ENCODE measurements around the gene MMP15. TPM values are rescaled to one million over a fixed set of nuclear protein-coding genes. Genes with fewer than 3 reads are reported as not detected.

The MMP15 gene
- polyA plus RNA-seq, 1 donor (not counting 4 experiments of a cell fraction or from before 2014, with no cell fraction given): 3.7 TPM

- H2AFZ ChIP-seq (ENCODE audit: control insufficient read depth, low read length): no peak overlapping the region
- no peaks in the 10 kb centered on the region for H3K27me3 ChIP-seq (ENCODE audit: control insufficient read depth, extremely low read depth, insufficient read depth, low read length)
- dilution Hi-C loops (cut with MboI; ENCODE audit: extremely low pct_ligation_motif_present, low sequenced_read_pairs): no loop called here
- DNase-seq (ENCODE audit: low read depth, low spot score) (no peak), FAIRE-seq (peak; percentile 5)
- no peaks in the 10 kb centered on the region for H3K9me1 ChIP-seq (ENCODE audit: control insufficient read depth, extremely low read depth, insufficient read depth, low read length)
- no peaks in the 10 kb centered on the region for H3K4me1 ChIP-seq (ENCODE audit: control insufficient read depth, extremely low read depth, insufficient read depth, low read length)
- no peak overlapping the region for H3K4me3 ChIP-seq (ENCODE audit: control insufficient read depth in 2 of 3, extremely low read depth in 1 of 3, insufficient read depth in 2 of 3, low read depth in 1 of 3, low read length in 3 of 3)
- no peak overlapping the region for H3K4me2 ChIP-seq (ENCODE audit: control insufficient read depth, extremely low read depth, insufficient read depth, low read depth, low read length)
- H3K9me3 ChIP-seq (ENCODE audit: control insufficient read depth, low read depth, low read length): no peaks in the 10 kb centered on the region
- H3K36me3 ChIP-seq (ENCODE audit: control insufficient read depth in 2 of 2, extremely low read depth in 1 of 2, insufficient read depth in 2 of 2, low read length in 2 of 2): peaks cover 18 to 30% of the 10 kb centered on the region in 2 experiments
- peaks cover 17% of the 10 kb centered on the region for H3K79me2 ChIP-seq (ENCODE audit: control insufficient read depth, insufficient read depth, low read length)
- no peak overlapping the region for H3K27ac ChIP-seq (ENCODE audit: control insufficient read depth, insufficient read depth, low read length)
- H3K9ac ChIP-seq (ENCODE audit: control insufficient read depth, extremely low read depth, insufficient read depth, low read length): no peak overlapping the region
- no peak for TF ChIP-seq CTCF (optimal IDR thresholded peaks at IDR 0.05 in 1 of 3, IDR thresholded peaks at IDR 0.05 in 1 of 3, conservative IDR thresholded peaks at IDR 0.05 in 1 of 3; ENCODE audit: extremely low read depth in 1 of 3, insufficient read depth in 2 of 3, low read length in 3 of 3)
- TF ChIP-seq EZH2 (IDR thresholded peaks at IDR 0.05; ENCODE audit: low read length): no peak
- no peaks in the 10 kb centered on the region for H4K20me1 ChIP-seq (ENCODE audit: control insufficient read depth, extremely low read depth, insufficient read depth, low read length)
Observed at GRCh38 chr16:58009856-58010416, 15.6 kb upstream of the MMP15 start.

GRCh38 chr16:58010886-58011285, 14.7 kb upstream of the MMP15 start:
- Histone ChIP-seq H3K27ac (ENCODE audit: control insufficient read depth, insufficient read depth, low read length) (no peak overlapping the region), H3K36me3 (ENCODE audit: control insufficient read depth in 2 of 2, extremely low read depth in 1 of 2, insufficient read depth in 2 of 2, low read length in 2 of 2) (peaks cover 18 to 29% of the 10 kb centered on the region in 2 experiments), H3K4me2 (ENCODE audit: control insufficient read depth, extremely low read depth, insufficient read depth, low read depth, low read length) (no peak overlapping the region), H4K20me1 (ENCODE audit: control insufficient read depth, extremely low read depth, insufficient read depth, low read length) (no peaks in the 10 kb centered on the region), H3K9me1 (ENCODE audit: control insufficient read depth, extremely low read depth, insufficient read depth, low read length) (peaks cover 3% of the 10 kb centered on the region), H3K4me3 (ENCODE audit: control insufficient read depth in 2 of 3, extremely low read depth in 1 of 3, insufficient read depth in 2 of 3, low read depth in 1 of 3, low read length in 3 of 3) (no peak overlapping the region), H2AFZ (ENCODE audit: control insufficient read depth, low read length) (no peak overlapping the region), H3K27me3 (ENCODE audit: control insufficient read depth, extremely low read depth, insufficient read depth, low read length) (no peaks in the 10 kb centered on the region), H3K9ac (ENCODE audit: control insufficient read depth, extremely low read depth, insufficient read depth, low read length) (no peak overlapping the region), H3K79me2 (ENCODE audit: control insufficient read depth, insufficient read depth, low read length) (peaks cover 17% of the 10 kb centered on the region), H3K9me3 (ENCODE audit: control insufficient read depth, low read depth, low read length) (no peaks in the 10 kb centered on the region), H3K4me1 (ENCODE audit: control insufficient read depth, extremely low read depth, insufficient read depth, low read length) (no peaks in the 10 kb centered on the region)
- dilution Hi-C loops (cut with MboI; ENCODE audit: extremely low pct_ligation_motif_present, low sequenced_read_pairs): no loop called here
- DNase-seq (ENCODE audit: low read depth, low spot score) (no peak), FAIRE-seq (no peak)
- TF ChIP-seq EZH2 (IDR thresholded peaks at IDR 0.05; ENCODE audit: low read length): no peak
- no peak for TF ChIP-seq CTCF (optimal IDR thresholded peaks at IDR 0.05 in 1 of 3, IDR thresholded peaks at IDR 0.05 in 1 of 3, conservative IDR thresholded peaks at IDR 0.05 in 1 of 3; ENCODE audit: extremely low read depth in 1 of 3, insufficient read depth in 2 of 3, low read length in 3 of 3)

Measured in keratinocyte (primary cell).